Activated B cell treated with CpG ODN at 0.5 μM for 24 hours (primary cell): Measurements from ENCODE around the gene CTSF. TPM values are rescaled to one million over a fixed set of nuclear protein-coding genes. Genes with fewer than 3 reads are reported as not detected.

Source experiments
- ATAC-seq: fragments of 200-7000 bp; cut with Tn5 transposase; one replicate; pipeline ENCODE4 v1.10.0; 2021; ENCODE audit warnings: low read depth, mild to moderate bottlenecking, moderate library complexity
- CTCF ChIA-PET: fragments of 350-600 bp; sonication (Branson Sonifier 250); formaldehyde crosslinking; loops from one replicate; lab custom pipeline; 2021; ENCODE audit warnings: antibody characterized with exemption; lab: Charles Lee
- POLR2A ChIA-PET: fragments of 350-600 bp; sonication (Branson Sonifier 250); formaldehyde crosslinking; loops from one replicate; lab custom pipeline; 2021; ENCODE audit warnings: antibody characterized with exemption; lab: Charles Lee
- DNase-seq: peaks from one replicate; pipeline ENCODE4 v3.0.0; 2022
- H3K27ac Mint-ChIP-seq: one replicate; pipeline ENCODE4 v1.8.0; 2020; ENCODE audit warnings: mixed read lengths
- H3K27me3 Mint-ChIP-seq: one replicate; pipeline ENCODE4 v1.8.0; 2021; ENCODE audit warnings: mixed read lengths
- H3K36me3 Mint-ChIP-seq: one replicate; pipeline ENCODE4 v1.8.0; 2021; ENCODE audit warnings: low read depth, mixed read lengths
- H3K4me1 Mint-ChIP-seq: one replicate; pipeline ENCODE4 v1.8.0; 2021; ENCODE audit warnings: mixed read lengths
- H3K4me3 Mint-ChIP-seq: one replicate; pipeline ENCODE4 v1.8.0; 2020; ENCODE audit warnings: mild to moderate bottlenecking, mixed read lengths
- H3K9me3 Mint-ChIP-seq: one replicate; pipeline ENCODE4 v1.8.0; 2020; ENCODE audit warnings: mixed read lengths
- CTCF ChIP-seq: fragments of 200-600 bp; IDR thresholded peaks from one replicate; pipeline ENCODE4 v1.8.0; 2022; ENCODE audit warnings: antibody characterized with exemption, mild to moderate bottlenecking
- intact Hi-C: fragments of 100-400 bp; cut with micrococcal nuclease; formaldehyde crosslinking; loops from one replicate; pipeline ENCODE4 v1.15.1; 2024
- total RNA-seq: library from RNA; stranded (reverse); gene quantifications from 2 replicates; pipeline ENCODE4 v1.2.3, GENCODE V29; 2022

The CTSF gene
- total RNA-seq, 1 donor from 2014 or later: 3.6 TPM

GRCh38 chr11:66580803-66581202 is 12.4 kb upstream of the CTSF start:
- ChIA-PET CTCF (interaction anchor here (0.9 to 5.8 kb wide), 4 partner anchors 9 to 98 kb away, joined by 3 to 186 read pairs (median 4); partner anchors contain the start of genes CTSF and RBM4B), POLR2A (interaction anchor here (0.5 to 3.4 kb wide), 3 partner anchors 56 to 97 kb away, joined by 3 to 52 read pairs (median 5); partner anchors contain the start of genes RBM4 and RBM4B)
- ATAC-seq: no peak
- peaks cover 7% of the 10 kb centered on the region for H3K4me1 Mint-ChIP-seq
- peaks cover 2% of the 10 kb centered on the region for H3K27me3 Mint-ChIP-seq
- no peak overlapping the region for H3K27ac Mint-ChIP-seq
- TF ChIP-seq CTCF: no peak
- H3K36me3 Mint-ChIP-seq: no peaks in the 10 kb centered on the region
- no peak for DNase-seq
- H3K9me3 Mint-ChIP-seq: peaks cover 9% of the 10 kb centered on the region
- intact Hi-C loops: no loop called here
- H3K4me3 Mint-ChIP-seq: no peak overlapping the region

GRCh38 chr11:66579017-66579606 is 10.7 kb upstream of the CTSF start:
- H3K27ac Mint-ChIP-seq: no peak overlapping the region
- peaks cover 7% of the 10 kb centered on the region for H3K4me1 Mint-ChIP-seq
- intact Hi-C loops: loop anchor here (1.0 kb wide), 5 partner anchors 32 to 255 kb away; partner anchors contain the start of gene RBM4
- no peak overlapping the region for H3K4me3 Mint-ChIP-seq
- peak; percentile 88 for ATAC-seq
- DNase-seq: peak; percentile 76
- H3K36me3 Mint-ChIP-seq: no peaks in the 10 kb centered on the region
- H3K9me3 Mint-ChIP-seq: peaks cover 9% of the 10 kb centered on the region
- TF ChIP-seq CTCF: peak; percentile 42
- H3K27me3 Mint-ChIP-seq: peaks cover 13% of the 10 kb centered on the region
- ChIA-PET POLR2A (interaction anchor here (1.1 to 3.4 kb wide), 5 partner anchors 12 to 99 kb away, joined by 3 to 52 read pairs (median 5); partner anchors contain the start of genes RBM14, RBM4 and RBM4B), CTCF (interaction anchor here (0.9 to 5.8 kb wide), 13 partner anchors 12 to 265 kb away, joined by 3 to 186 read pairs (median 4); partner anchors contain the start of genes CCDC87, RBM4B and ZDHHC24)

GRCh38 chr11:66570850-66571180 is 2.4 kb upstream of the CTSF start:
- H3K36me3 Mint-ChIP-seq: no peaks in the 10 kb centered on the region
- peaks cover 27% of the 10 kb centered on the region for H3K27me3 Mint-ChIP-seq
- DNase-seq: no peak
- H3K4me3 Mint-ChIP-seq: no peak overlapping the region
- ATAC-seq: no peak
- intact Hi-C loops: no loop called here
- TF ChIP-seq CTCF: no peak
- H3K4me1 Mint-ChIP-seq: peaks cover 13% of the 10 kb centered on the region
- no peaks in the 10 kb centered on the region for H3K9me3 Mint-ChIP-seq
- POLR2A ChIA-PET: no interaction called here
- no peak overlapping the region for H3K27ac Mint-ChIP-seq
- CTCF ChIA-PET: no interaction called here

- DNase-seq (no peak), ATAC-seq (no peak)
- intact Hi-C loops: no loop called here
- CTCF ChIA-PET: no interaction called here
- Mint-ChIP-seq H3K9me3 (no peaks in the 10 kb centered on the region), H3K36me3 (no peaks in the 10 kb centered on the region), H3K4me1 (peaks cover 13% of the 10 kb centered on the region), H3K27me3 (peaks cover 22% of the 10 kb centered on the region), H3K4me3 (no peak overlapping the region), H3K27ac (no peak overlapping the region)
- TF ChIP-seq CTCF: no peak
- POLR2A ChIA-PET: interaction anchor here (1.1 kb wide), 1 partner anchor 108 kb away, joined by 5 read pairs; the partner anchor contains the start of gene RBM4B
Observed at GRCh38 chr11:66570079-66570849, 1.9 kb upstream of the CTSF start.

- no peak for TF ChIP-seq CTCF
- POLR2A ChIA-PET: interaction anchor here (1.0 to 1.2 kb wide), 3 partner anchors 48 to 109 kb away, joined by 4 to 5 read pairs (median 5); partner anchors contain the start of genes RBM14 and RBM4B
- H3K36me3 Mint-ChIP-seq: no peaks in the 10 kb centered on the region
- peaks cover 15% of the 10 kb centered on the region for H3K27me3 Mint-ChIP-seq
- no peak overlapping the region for H3K27ac Mint-ChIP-seq
- H3K9me3 Mint-ChIP-seq: no peaks in the 10 kb centered on the region
- peaks cover 13% of the 10 kb centered on the region for H3K4me1 Mint-ChIP-seq
- DNase-seq (no peak), ATAC-seq (no peak)
- CTCF ChIA-PET: interaction anchor here (0.9 to 2.3 kb wide), 3 partner anchors 9 to 109 kb away, joined by 3 to 7 read pairs (median 4); partner anchors contain the start of gene RBM4B
- intact Hi-C loops: no loop called here
- peak overlapping the region; percentile 77 for H3K4me3 Mint-ChIP-seq
Observed at GRCh38 chr11:66569076-66569475, 670 bp upstream of the CTSF start.
